Measurements from ENCODE around the gene GOLGB1. TPM values are rescaled to one million over a fixed set of nuclear protein-coding genes. Genes with fewer than 3 reads are reported as not detected.

GOLGB1 gene
- total RNA-seq, 1 experiment from 2014 or later, result 31.5 TPM

DNA sequence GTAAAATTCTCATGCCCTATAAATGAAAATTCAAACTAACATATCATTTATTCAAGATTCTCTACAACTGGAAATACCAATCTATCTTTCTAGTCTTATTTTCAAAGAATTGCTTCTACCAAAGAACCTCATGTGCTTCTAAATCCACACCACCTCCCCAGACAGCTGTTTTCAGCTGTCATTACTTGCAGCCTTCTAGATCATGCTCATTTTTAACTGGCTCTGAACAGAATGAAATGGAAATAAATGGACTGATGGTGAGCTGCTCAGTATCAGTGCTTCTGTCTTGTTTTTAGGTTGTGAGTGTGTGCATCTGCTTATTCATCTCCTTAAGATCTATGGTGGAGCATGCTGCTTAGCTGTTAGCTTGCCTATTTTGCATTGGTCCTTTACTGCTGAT lies 29.4 kb downstream of the GOLGB1 start:
- Histone ChIP-seq H3K4me1 (no peaks in the 10 kb centered on the region), H3K4me3 (ENCODE audit: low read depth, low read length) (no peak overlapping the region), H3K9me3 (no peaks in the 10 kb centered on the region), H3K36me3 (ENCODE audit: control insufficient read depth, insufficient read depth, low read length) (peaks cover 1% of the 10 kb centered on the region), H3K27me3 (replicated peaks; ENCODE audit: control insufficient read depth, insufficient read depth, low read length) (no peaks in the 10 kb centered on the region)
- BruUV-seq (replicated peaks), result TSS peak; percentile 13
- TF ChIP-seq, protein P1, sequence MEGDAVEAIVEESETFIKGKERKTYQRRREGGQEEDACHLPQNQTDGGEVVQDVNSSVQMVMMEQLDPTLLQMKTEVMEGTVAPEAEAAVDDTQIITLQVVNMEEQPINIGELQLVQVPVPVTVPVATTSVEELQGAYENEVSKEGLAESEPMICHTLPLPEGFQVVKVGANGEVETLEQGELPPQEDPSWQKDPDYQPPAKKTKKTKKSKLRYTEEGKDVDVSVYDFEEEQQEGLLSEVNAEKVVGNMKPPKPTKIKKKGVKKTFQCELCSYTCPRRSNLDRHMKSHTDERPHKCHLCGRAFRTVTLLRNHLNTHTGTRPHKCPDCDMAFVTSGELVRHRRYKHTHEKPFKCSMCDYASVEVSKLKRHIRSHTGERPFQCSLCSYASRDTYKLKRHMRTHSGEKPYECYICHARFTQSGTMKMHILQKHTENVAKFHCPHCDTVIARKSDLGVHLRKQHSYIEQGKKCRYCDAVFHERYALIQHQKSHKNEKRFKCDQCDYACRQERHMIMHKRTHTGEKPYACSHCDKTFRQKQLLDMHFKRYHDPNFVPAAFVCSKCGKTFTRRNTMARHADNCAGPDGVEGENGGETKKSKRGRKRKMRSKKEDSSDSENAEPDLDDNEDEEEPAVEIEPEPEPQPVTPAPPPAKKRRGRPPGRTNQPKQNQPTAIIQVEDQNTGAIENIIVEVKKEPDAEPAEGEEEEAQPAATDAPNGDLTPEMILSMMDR (IDR thresholded peaks at IDR 0.05; ENCODE audit: insufficient read depth in 1 of 2, low read depth in 1 of 2, low read length in 1 of 2, severe bottlenecking in 1 of 2, unreplicated experiment in 1 of 2), result no peak
- Mint-ChIP-seq H3K9me3 (ENCODE audit: unreplicated experiment) (no peaks in the 10 kb centered on the region), H3K4me3 (ENCODE audit: unreplicated experiment) (no peak overlapping the region), H3K4me1 (ENCODE audit: low read depth, unreplicated experiment) (no peaks in the 10 kb centered on the region), H3K27ac (ENCODE audit: unreplicated experiment) (no peak overlapping the region), H3K27me3 (ENCODE audit: insufficient read depth, unreplicated experiment) (no peaks in the 10 kb centered on the region), H3K36me3 (ENCODE audit: insufficient read depth, unreplicated experiment) (peaks cover 64% of the 10 kb centered on the region)
- ChIA-PET CTCF (no interaction called here), POLR2A (no interaction called here)
- no peak for DNase-seq
- intact Hi-C loops (cut with micrococcal nuclease; ENCODE audit: unreplicated experiment), result no loop called here

DNA sequence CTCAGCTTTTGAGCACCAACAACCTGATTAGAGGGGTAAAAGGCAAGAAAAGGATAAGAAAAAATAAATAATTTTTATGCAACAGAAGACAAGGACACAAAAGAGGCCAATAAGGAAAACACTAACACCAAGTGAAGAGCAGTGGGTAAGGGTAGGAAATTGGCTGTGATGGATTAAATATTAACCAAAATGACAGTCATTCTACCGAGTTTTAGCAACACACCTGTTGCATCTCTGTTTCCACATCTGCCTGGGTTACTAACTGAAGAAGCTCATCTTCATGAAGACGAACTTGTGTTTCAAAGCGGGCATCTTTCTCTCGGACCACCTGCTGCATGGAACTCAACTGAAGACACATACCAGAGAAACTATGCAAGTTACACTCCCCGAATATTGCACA lies 30.1 kb downstream of the GOLGB1 start:
- no peaks in the 10 kb centered on the region for H3K9me3 ChIP-seq
- POLR2A ChIA-PET, result no interaction called here
- no peaks in the 10 kb centered on the region for H3K9me3 Mint-ChIP-seq (ENCODE audit: unreplicated experiment)
- no TSS peak for BruUV-seq (replicated peaks)
- H3K27me3 ChIP-seq (replicated peaks; ENCODE audit: control insufficient read depth, insufficient read depth, low read length), result no peaks in the 10 kb centered on the region
- H3K27me3 Mint-ChIP-seq (ENCODE audit: insufficient read depth, unreplicated experiment), result no peaks in the 10 kb centered on the region
- H3K36me3 ChIP-seq (ENCODE audit: control insufficient read depth, insufficient read depth, low read length), result no peaks in the 10 kb centered on the region; the same call in 1 of the 2 replicates
- intact Hi-C loops (cut with micrococcal nuclease; ENCODE audit: unreplicated experiment), result no loop called here
- TF ChIP-seq, protein P1 (IDR thresholded peaks at IDR 0.05; ENCODE audit: insufficient read depth in 1 of 2, low read depth in 1 of 2, low read length in 1 of 2, severe bottlenecking in 1 of 2, unreplicated experiment in 1 of 2), result no peak
- no peak overlapping the region for H3K4me3 ChIP-seq (ENCODE audit: low read depth, low read length)
- no peak for DNase-seq
- no peak overlapping the region for H3K4me3 Mint-ChIP-seq (ENCODE audit: unreplicated experiment)
- no peak overlapping the region for H3K27ac Mint-ChIP-seq (ENCODE audit: unreplicated experiment)
- peaks cover 63% of the 10 kb centered on the region for H3K36me3 Mint-ChIP-seq (ENCODE audit: insufficient read depth, unreplicated experiment)
- CTCF ChIA-PET, result interaction anchor here (0.9 kb wide), 1 partner anchor 172 kb away, joined by 3 read pairs; no protein-coding TSS in a partner anchor
- no peaks in the 10 kb centered on the region for H3K4me1 ChIP-seq
- H3K4me1 Mint-ChIP-seq (ENCODE audit: low read depth, unreplicated experiment), result no peaks in the 10 kb centered on the region

DNA sequence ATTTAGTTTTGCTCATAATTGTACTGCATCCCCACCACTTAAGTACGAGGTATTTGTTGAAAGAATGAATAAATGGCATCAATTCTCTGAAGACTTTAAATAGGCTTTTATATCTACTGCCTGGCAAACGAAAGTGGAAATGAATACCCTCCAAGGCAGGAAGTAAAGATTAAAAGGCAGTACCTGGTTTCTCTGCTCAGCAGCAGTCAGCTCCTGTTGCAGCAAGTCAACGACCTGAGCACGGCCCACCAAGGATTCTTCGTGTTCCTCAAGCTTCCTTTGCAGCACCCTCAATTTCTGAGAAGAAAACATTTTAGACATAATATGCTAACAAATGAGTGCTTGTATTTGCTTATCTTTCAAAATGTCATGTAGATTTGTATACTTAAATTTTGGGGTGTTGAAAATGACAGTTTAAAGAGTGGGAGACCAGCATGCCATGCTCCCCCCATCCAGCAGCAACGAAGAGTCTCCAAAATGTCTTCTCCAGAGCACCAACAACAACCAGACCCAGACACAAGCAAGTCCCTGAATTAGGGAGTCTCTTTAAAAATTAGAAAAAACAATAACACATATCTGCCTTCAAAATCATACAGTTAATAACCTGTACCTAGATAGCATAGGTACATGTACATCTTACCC lies 31.2 kb downstream of the GOLGB1 start:
- DNase-seq, result no peak
- intact Hi-C loops (cut with micrococcal nuclease; ENCODE audit: unreplicated experiment), result no loop called here
- Histone ChIP-seq H3K4me1 (no peaks in the 10 kb centered on the region), H3K4me3 (ENCODE audit: low read depth, low read length) (no peak overlapping the region), H3K36me3 (ENCODE audit: control insufficient read depth, insufficient read depth, low read length) (no peaks in the 10 kb centered on the region; the same call in none of the 2 replicates), H3K9me3 (no peaks in the 10 kb centered on the region), H3K27me3 (replicated peaks; ENCODE audit: control insufficient read depth, insufficient read depth, low read length) (no peaks in the 10 kb centered on the region)
- Mint-ChIP-seq H3K27me3 (ENCODE audit: insufficient read depth, unreplicated experiment) (no peaks in the 10 kb centered on the region), H3K27ac (ENCODE audit: unreplicated experiment) (no peak overlapping the region), H3K4me3 (ENCODE audit: unreplicated experiment) (no peak overlapping the region), H3K9me3 (ENCODE audit: unreplicated experiment) (no peaks in the 10 kb centered on the region), H3K36me3 (ENCODE audit: insufficient read depth, unreplicated experiment) (peaks cover 61% of the 10 kb centered on the region), H3K4me1 (ENCODE audit: low read depth, unreplicated experiment) (no peaks in the 10 kb centered on the region)
- TF ChIP-seq, protein P1 (IDR thresholded peaks at IDR 0.05; ENCODE audit: insufficient read depth in 1 of 2, low read depth in 1 of 2, low read length in 1 of 2, severe bottlenecking in 1 of 2, unreplicated experiment in 1 of 2), result no peak
- CTCF ChIA-PET, result no interaction called here
- POLR2A ChIA-PET, result no interaction called here
- no TSS peak for BruUV-seq (replicated peaks)
